Measurements from ENCODE around the gene NISCH.

The NISCH gene

GRCh38 chr3:52528586-52529375 is 73.4 kb downstream of the NISCH start:
- no peak for DNase-seq

GRCh38 chr3:52529376-52530333 is 74.3 kb downstream of the NISCH start:
- no peak for DNase-seq

GRCh38 chr3:52530918-52531826 is 75.8 kb downstream of the NISCH start:
- no peak for DNase-seq

- DNase-seq = no peak
Measured at GRCh38 chr3:52531860-52532516, 76.6 kb downstream of the NISCH start.

- no peak for DNase-seq
Measured at GRCh38 chr3:52532517-52532837, 77.1 kb downstream of the NISCH start.

GRCh38 chr3:52532838-52533622 is 77.6 kb downstream of the NISCH start:
- DNase-seq = no peak

GRCh38 chr3:52533623-52534280 is 78.3 kb downstream of the NISCH start, which contains the start of gene NT5DC2:
NT5DC2 (minus strand) TSS chr3:52533857; CDS start chr3:52533737, 120 bp downstream.
- DNase-seq = peak; percentile 35

GRCh38 chr3:52534281-52535183 is 79.1 kb downstream of the NISCH start:
- DNase-seq = no peak

- no peak for DNase-seq
Measured at GRCh38 chr3:52535411-52536111, 80.2 kb downstream of the NISCH start.

GRCh38 chr3:52536112-52536368 is 80.6 kb downstream of the NISCH start:
- no peak for DNase-seq

- DNase-seq = peak; percentile 96
Measured at GRCh38 chr3:52536369-52537164, 81.2 kb downstream of the NISCH start, which contains the start of gene UQCC5. UQCC5 (plus strand) TSS chr3:52536605; CDS start chr3:52536756, 151 bp downstream.

GRCh38 chr3:52537165-52537620 is 81.8 kb downstream of the NISCH start:
- no peak for DNase-seq

- DNase-seq = no peak
Measured at GRCh38 chr3:52537726-52538421, 82.5 kb downstream of the NISCH start.

- DNase-seq = no peak
Measured at GRCh38 chr3:52539010-52539653, 83.7 kb downstream of the NISCH start.

- DNase-seq = no peak
Measured at GRCh38 chr3:52541050-52541449, 85.6 kb downstream of the NISCH start.
